ENCODE measurements around the gene CDHR3. TPM values are rescaled to one million over a fixed set of nuclear protein-coding genes. Genes with fewer than 3 reads are reported as not detected.

Gene CDHR3
- total and polyA plus RNA-seq, 9 of the 15 experiments (the other 6 are each of a cell fraction or from before 2014, with no cell fraction given), result 0.03 to 0.66 (median 0.24) TPM; not detected in 1

DNA sequence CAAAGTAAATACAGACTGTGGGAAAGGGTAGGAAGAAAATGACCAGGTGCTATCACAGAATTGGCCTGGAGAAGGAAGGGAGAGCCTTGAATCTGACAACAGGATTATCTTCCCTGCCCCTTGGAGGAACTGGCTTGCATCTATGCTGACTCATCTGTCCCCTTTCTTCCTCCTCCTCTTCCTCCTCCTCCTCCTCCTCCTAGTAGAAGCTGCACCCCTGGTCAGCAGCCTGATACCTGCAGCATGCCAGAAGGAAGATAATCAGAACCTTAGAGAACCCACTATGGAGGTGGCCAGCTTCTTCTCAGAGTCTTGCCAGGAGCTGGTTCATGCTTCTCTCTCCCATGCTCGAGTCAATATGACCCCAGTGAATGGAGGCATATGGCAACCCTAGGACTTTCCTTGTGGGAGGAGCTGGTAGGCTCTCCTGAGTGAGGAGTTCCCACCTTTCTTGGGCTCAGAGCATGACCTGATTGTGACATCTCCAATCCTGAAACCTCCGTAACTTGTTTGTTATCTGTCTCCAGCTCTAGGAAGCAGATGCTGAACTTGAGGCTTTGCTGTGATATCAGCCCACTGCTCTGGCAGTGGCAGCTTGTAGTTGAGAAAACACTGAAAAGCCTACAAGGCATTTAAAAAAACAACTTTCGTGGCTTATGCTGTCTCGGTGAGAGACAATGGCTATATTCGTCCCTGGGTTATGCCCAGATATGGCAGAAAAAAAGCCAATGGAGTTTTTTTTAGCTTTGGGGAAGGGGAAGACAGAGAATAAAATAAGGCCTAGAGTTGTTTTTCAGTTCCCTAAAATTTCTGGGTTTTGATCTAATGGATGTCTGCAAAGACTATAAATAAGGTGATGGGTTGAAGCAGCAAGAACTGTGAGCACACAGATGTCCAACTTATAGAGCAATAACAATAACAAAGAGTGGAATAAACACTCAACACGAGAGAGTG lies 60.6 kb downstream of the CDHR3 start (continued):
- TF ChIP-seq, protein P1, sequence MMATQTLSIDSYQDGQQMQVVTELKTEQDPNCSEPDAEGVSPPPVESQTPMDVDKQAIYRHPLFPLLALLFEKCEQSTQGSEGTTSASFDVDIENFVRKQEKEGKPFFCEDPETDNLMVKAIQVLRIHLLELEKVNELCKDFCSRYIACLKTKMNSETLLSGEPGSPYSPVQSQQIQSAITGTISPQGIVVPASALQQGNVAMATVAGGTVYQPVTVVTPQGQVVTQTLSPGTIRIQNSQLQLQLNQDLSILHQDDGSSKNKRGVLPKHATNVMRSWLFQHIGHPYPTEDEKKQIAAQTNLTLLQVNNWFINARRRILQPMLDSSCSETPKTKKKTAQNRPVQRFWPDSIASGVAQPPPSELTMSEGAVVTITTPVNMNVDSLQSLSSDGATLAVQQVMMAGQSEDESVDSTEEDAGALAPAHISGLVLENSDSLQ (IDR thresholded peaks at IDR 0.05), result no peak
- no peak for TF ChIP-seq SNRNP70 (optimal IDR thresholded peaks at IDR 0.05; ENCODE audit: low read depth, low read length)
- TF ChIP-seq FOXJ3 (CRISPR knock-in tag; IDR thresholded peaks at IDR 0.05), result no peak
- peak; percentile 53; the same call in 1 of the 2 replicates for TF ChIP-seq MECOM (CRISPR knock-in tag; IDR thresholded peaks at IDR 0.05)
- TF ChIP-seq EHMT2 (IDR thresholded peaks at IDR 0.05), result no peak

DNA sequence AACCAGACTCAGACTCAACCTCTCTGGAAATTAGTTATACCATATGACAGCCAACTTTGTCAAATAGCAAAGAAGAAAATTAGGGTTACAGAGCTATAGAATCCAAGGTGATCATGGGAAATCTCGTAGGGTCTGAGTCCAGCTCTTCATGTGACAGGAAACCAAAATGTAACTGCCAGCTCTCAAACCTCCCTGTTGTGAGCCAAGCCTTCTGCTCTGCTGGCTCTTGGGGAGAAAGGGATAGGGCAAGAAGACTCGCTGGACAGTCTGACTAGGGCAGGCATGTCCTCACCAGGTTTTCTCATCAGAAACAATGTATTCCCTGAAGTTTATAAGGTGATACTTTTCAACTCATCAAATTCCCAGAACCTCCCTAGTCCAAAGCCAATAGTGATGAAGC lies 63.0 kb downstream of the CDHR3 start:
- H3K4me1 ChIP-seq (replicated peaks in 1 of 2; ENCODE audit: control insufficient read depth in 2 of 2, insufficient read depth in 2 of 2, low read length in 2 of 2), result peaks cover 7 to 39% of the 10 kb centered on the region in 2 experiments; a peak in 4 of 5 replicates
- H3K9ac ChIP-seq (ENCODE audit: insufficient read depth in 1 of 2, low read depth in 2 of 2, low read length in 2 of 2), result no peak overlapping the region
- FAIRE-seq (no peak), ATAC-seq (no peak), DNase-seq (ENCODE audit: extremely low read depth in 1 of 4, low spot score in 3 of 4) (no peak)
- no peak overlapping the region for H3K27ac ChIP-seq (ENCODE audit: extremely low read depth, low read depth, low read length)
- no peaks in the 10 kb centered on the region for H3K9me1 ChIP-seq (ENCODE audit: control insufficient read depth, insufficient read depth, low read length)
- no peaks in the 10 kb centered on the region for H3K36me3 ChIP-seq (ENCODE audit: control insufficient read depth, insufficient read depth, low read length)
- ChIA-PET POLR2A (interaction anchor here (0.6 to 1.4 kb wide), 3 partner anchors 9 to 208 kb away, joined by 3 to 4 read pairs (median 3); no protein-coding TSS in a partner anchor), CTCF (ENCODE audit: low intra/inter-chr PET ratio) (no interaction called here)
- H3K4me3 ChIP-seq, result no peak overlapping the region
- H3K27me3 ChIP-seq (ENCODE audit: control insufficient read depth in 2 of 2, insufficient read depth in 2 of 2, low read length in 2 of 2), result peaks cover 0 to under 1% of the 10 kb centered on the region in 2 experiments; a peak in 1 of 5 replicates
- peak overlapping the region; percentile 7; the same call in 1 of the 2 replicates for H2AFZ ChIP-seq (ENCODE audit: low read depth, low read length)
- H4K20me1 ChIP-seq (replicated peaks; ENCODE audit: control insufficient read depth, insufficient read depth, low read length), result 0 out of 2 replicates have a peak, but pooled peaks cover 3% of the 10 kb centered on the region
- in situ Hi-C loops (cut with MboI) (no loop called here), intact Hi-C loops (cut with micrococcal nuclease) (no loop called here)
- H3K9me3 ChIP-seq (replicated peaks; ENCODE audit: control insufficient read depth, insufficient read depth, low read depth, low read length), result no peaks in the 10 kb centered on the region
- TF ChIP-seq ZNF444 (CRISPR knock-in tag; IDR thresholded peaks at IDR 0.05) (no peak), ADNP (tag; IDR thresholded peaks at IDR 0.05) (no peak), HMG20B (CRISPR knock-in tag; IDR thresholded peaks at IDR 0.05) (no peak), RBM39 (optimal IDR thresholded peaks at IDR 0.05; ENCODE audit: low read depth, low read length) (no peak), RHOXF2B (CRISPR knock-in tag; conservative IDR thresholded peaks at IDR 0.05) (no peak), ZFX (CRISPR knock-in tag; IDR thresholded peaks at IDR 0.05) (no peak)
- TF ChIP-seq, protein P2, sequence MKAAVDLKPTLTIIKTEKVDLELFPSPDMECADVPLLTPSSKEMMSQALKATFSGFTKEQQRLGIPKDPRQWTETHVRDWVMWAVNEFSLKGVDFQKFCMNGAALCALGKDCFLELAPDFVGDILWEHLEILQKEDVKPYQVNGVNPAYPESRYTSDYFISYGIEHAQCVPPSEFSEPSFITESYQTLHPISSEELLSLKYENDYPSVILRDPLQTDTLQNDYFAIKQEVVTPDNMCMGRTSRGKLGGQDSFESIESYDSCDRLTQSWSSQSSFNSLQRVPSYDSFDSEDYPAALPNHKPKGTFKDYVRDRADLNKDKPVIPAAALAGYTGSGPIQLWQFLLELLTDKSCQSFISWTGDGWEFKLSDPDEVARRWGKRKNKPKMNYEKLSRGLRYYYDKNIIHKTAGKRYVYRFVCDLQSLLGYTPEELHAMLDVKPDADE (conservative IDR thresholded peaks at IDR 0.05; ENCODE audit: control insufficient read depth, low read depth, low read length), result no peak
- TF ChIP-seq, protein P3, sequence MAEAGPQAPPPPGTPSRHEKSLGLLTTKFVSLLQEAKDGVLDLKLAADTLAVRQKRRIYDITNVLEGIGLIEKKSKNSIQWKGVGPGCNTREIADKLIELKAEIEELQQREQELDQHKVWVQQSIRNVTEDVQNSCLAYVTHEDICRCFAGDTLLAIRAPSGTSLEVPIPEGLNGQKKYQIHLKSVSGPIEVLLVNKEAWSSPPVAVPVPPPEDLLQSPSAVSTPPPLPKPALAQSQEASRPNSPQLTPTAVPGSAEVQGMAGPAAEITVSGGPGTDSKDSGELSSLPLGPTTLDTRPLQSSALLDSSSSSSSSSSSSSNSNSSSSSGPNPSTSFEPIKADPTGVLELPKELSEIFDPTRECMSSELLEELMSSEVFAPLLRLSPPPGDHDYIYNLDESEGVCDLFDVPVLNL (CRISPR knock-in tag; IDR thresholded peaks at IDR 0.05; ENCODE audit: low read depth), result no peak
- WGBS (ENCODE audit: insufficient coverage, low coverage, missing lambda C conversion rate), result 28% methylated on average over 2 of the region's 2 CpGs
- no TSS peak for BruUV-seq (replicated peaks)
- no peaks in the 10 kb centered on the region for H3K79me2 ChIP-seq (ENCODE audit: control insufficient read depth, insufficient read depth, low read length)
- H3K4me2 ChIP-seq (ENCODE audit: insufficient read depth, low read length), result no peak overlapping the region

Measured in K562 (cell line).